A549 treated with RU486 at 1 μM for 4 hours (cell line): ENCODE results near the gene SYT7. TPM values are rescaled to one million over a fixed set of nuclear protein-coding genes. Genes with fewer than 3 reads are reported as not detected.

Experiments
- total RNA-seq: library from RNA; stranded (reverse); fragments of 200-300 nt; extraction: Qiagen RNA extraction; gene quantifications from 5 replicates; pipeline ENCODE4 v1.2.3, GENCODE V29; 2022; ENCODE audit warnings: low read depth

SYT7 gene
- 0.71 to 1.4 TPM (median 0.88 TPM) in 5 replicates for total RNA-seq

DNA sequence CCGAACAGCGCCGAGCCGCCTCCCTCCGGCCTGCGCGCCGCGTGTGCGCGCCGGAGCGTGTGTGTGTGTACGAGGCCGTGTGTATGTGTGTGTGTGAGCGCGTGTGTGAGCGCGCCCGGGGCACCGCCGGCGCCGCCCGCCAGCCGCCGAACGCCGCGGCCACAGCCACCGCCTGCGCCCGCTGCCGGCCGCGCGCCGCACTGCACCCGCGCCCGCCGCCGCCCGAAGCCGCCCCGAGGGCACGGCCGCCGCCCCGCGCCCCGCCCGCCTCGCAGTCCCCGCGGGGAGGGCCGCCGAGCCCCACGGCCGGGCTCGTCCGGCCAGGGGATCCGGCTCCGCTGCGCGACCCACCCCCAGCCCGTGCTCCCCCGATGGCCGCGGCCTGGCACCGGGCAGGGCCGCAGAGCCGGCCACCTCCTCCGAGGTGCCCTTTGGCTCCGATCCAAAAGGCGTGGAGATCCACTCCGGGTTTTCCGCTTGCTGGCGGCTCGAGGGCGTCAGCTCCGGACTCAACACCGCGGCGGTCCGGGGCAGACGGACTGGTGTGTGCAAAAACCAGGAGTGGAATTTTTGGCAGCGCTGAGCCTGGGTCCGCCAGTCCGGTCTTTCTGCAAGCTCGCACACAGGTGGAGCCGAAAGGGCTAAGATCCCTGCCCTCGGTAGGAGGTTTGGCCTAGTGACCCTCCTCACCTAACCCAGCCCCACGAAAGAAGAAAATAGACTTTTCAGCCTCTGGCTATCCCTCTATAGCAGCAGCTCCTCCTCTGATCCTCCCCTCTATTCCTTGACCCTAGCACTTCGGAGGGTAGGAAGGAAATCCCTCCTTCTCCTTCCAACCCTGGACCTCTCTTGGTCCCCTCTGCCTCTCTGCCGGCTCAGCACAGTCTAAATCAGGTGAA, at the start of gene SYT7:
Gene SYT7 (minus strand): TSS at position 47 of the 899 bp plus-strand sequence. CDS start 256 bp downstream, outside the sequence.

GRCh38 chr11:61507962-61508861, 72.7 kb downstream of the SYT7 start, which contains the start of gene LRRC10B:
Gene LRRC10B, plus strand, starts transcription at chr11:61508749. Its CDS starts 250 bp downstream, at chr11:61508999.

Other genes with a start within 250 kb of the SYT7 start
- gene DDB1, start 248.0 kb downstream of the SYT7 start, total RNA-seq = 161 to 177 TPM (median 173 TPM) in 5 replicates
- gene TKFC, start 247.8 kb downstream of the SYT7 start, total RNA-seq = 45.2 to 73.8 TPM (median 68.8 TPM) in 5 replicates
- gene CYB561A3, start 219.2 kb downstream of the SYT7 start, total RNA-seq = 32.7 to 50.3 TPM (median 44.9 TPM) in 5 replicates
- 84.6 to 121 TPM (median 112 TPM) in 5 replicates for gene TMEM138, start 218.7 kb downstream of the SYT7 start, total RNA-seq
- gene TMEM216, start 188.5 kb downstream of the SYT7 start, total RNA-seq = 16.5 to 20.1 TPM (median 16.7 TPM) in 5 replicates
- 66.7 to 74.7 TPM (median 71.1 TPM) in 5 replicates for gene CPSF7, start 151.1 kb downstream of the SYT7 start, total RNA-seq
- 35.7 to 55.4 TPM (median 41.9 TPM) in 5 replicates for gene SDHAF2, start 151.0 kb downstream of the SYT7 start, total RNA-seq
- gene LRRC10B, start 72.3 kb downstream of the SYT7 start, total RNA-seq = 0.11 to 0.24 TPM (median 0.15 TPM) in 5 replicates
- gene DAGLA, start 99.3 kb upstream of the SYT7 start, total RNA-seq = 3.7 to 6.4 TPM (median 5.9 TPM) in 5 replicates
- gene MYRF, start 171.6 kb upstream of the SYT7 start, total RNA-seq = 14.8 to 23.0 TPM (median 19.8 TPM) in 5 replicates
- gene TMEM258, start 211.5 kb upstream of the SYT7 start, total RNA-seq = 208 to 286 TPM (median 223 TPM) in 5 replicates
- 99.3 to 124 TPM (median 107 TPM) in 5 replicates for gene FEN1, start 211.8 kb upstream of the SYT7 start, total RNA-seq
- 122 to 153 TPM (median 139 TPM) in 5 replicates for gene FADS1, start 235.9 kb upstream of the SYT7 start, total RNA-seq
- 246 to 335 TPM (median 271 TPM) in 5 replicates for gene FADS2, start 247.2 kb upstream of the SYT7 start, total RNA-seq